Testis (tissue), 3 donors: Measurements from ENCODE around the gene LYSMD2. TPM values are rescaled to one million over a fixed set of nuclear protein-coding genes. Genes with fewer than 3 reads are reported as not detected.
A peak's percentile ranks its signal among the peaks of the same experiment; 100 is the strongest.

ENCODE experiments used
- DNase-seq: peaks from one replicate; pipeline ENCODE4 v3.0.0-alpha.2; 2019
- H3K27ac ChIP-seq, 2 donors: fragments of 200-600 bp; sonication (generic); one replicate each; pipeline ENCODE4 v1.5.1; 2019
- H3K27me3 ChIP-seq: fragments of 200-600 bp; sonication (generic); one replicate; pipeline ENCODE4 v1.5.1; 2019
- H3K36me3 ChIP-seq: fragments of 200-600 bp; sonication (generic); one replicate; pipeline ENCODE4 v1.5.1; 2017; ENCODE audit warnings: low read depth; ENCODE audit errors: missing control alignments
- H3K4me1 ChIP-seq: fragments of 200-600 bp; sonication (generic); one replicate; pipeline ENCODE4 v1.5.1; 2019
- H3K4me3 ChIP-seq, 2 donors: fragments of 200-600 bp; sonication (generic); one replicate each; pipeline ENCODE4 v1.5.1; 2017 to 2019
- H3K9me3 ChIP-seq: fragments of 200-600 bp; sonication (generic); one replicate; pipeline ENCODE4 v1.5.1; 2017
- POLR2A ChIP-seq: fragments of 450-650 bp; IDR thresholded peaks from one replicate; pipeline ENCODE4 v1.6.1; 2017; ENCODE audit warnings: antibody characterized with exemption, mild to moderate bottlenecking, moderate library complexity
- WGBS, 2 donors: methylation state at CpG; one replicate each; pipeline ENCODE4 v1.1.5; 2018; 5-methylcytosine and 5-hydroxymethylcytosine counted together
- intact Hi-C: fragments of 100-400 bp; cut with DNase I; formaldehyde crosslinking; loops from one replicate; pipeline ENCODE4 v1.15.1; 2023; ENCODE audit warnings: low total_unique reads
- polyA plus RNA-seq: library from polyadenylated mRNA; stranded (reverse); fragments of 350-450 nt; fragmentation: Illumina TruSeq; extraction: RNeasy Lipid Tissue Mini Kit (QIAGEN cat#74804); gene quantifications from one replicate; pipeline ENCODE4 v1.2.3, GENCODE V29; 2014; ENCODE audit warnings: low read depth, low replicate concordance; ENCODE audit not compliant: insufficient read depth
- total RNA-seq, 2 donors: library from RNA; depleted of rRNA; stranded (reverse); fragments of >200 nt; gene quantifications; one replicate each; pipeline ENCODE4 v1.2.3, GENCODE V29; 2016
- TF ChIP-seq, protein P1 (sequence below), 3 experiments: fragments of 450-650 bp in 2 of 3; fragments of 200-600 bp in 1 of 3; sonication (generic) in 1 of 3; IDR thresholded peaks; one replicate each; pipeline ENCODE4 v1.5.1; 2016 to 2019; ENCODE audit warnings: antibody characterized with exemption in 3 of 3, mild to moderate bottlenecking in 2 of 3, moderate library complexity in 1 of 3

LYSMD2 gene
- total and polyA plus RNA-seq, 3 donors from 2014 or later: 18.7 to 21.1 (median 19.9) TPM

DNA sequence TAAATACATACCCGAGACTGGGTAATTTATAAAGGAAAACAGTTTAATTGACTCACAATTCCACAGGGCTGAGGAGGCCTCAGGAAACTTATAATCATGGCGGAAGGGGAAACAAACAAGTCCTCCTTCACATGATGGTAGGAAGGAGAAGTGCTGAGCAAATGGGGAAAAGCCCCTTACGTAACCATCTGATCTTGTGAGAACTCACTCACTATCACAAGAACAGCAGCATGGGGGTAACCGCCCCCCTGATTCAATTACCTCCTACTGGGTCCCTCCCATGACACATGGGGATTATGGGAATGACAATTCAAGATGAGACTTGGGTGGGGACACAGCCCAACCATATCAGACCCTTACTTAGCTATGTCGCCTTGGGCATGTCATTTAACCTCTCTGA, 28.4 kb downstream of the LYSMD2 start:
- Histone ChIP-seq H3K27ac (peak overlapping the region in 1 of 2 donors; percentile 60), H3K4me1 (peaks cover 4% of the 10 kb centered on the region), H3K9me3 (no peaks in the 10 kb centered on the region), H3K36me3 (no peaks in the 10 kb centered on the region), H3K27me3 (no peaks in the 10 kb centered on the region), H3K4me3 (peak overlapping the region; percentile 16 to 24)
- intact Hi-C loops: no loop called here
- TF ChIP-seq, protein P1, sequence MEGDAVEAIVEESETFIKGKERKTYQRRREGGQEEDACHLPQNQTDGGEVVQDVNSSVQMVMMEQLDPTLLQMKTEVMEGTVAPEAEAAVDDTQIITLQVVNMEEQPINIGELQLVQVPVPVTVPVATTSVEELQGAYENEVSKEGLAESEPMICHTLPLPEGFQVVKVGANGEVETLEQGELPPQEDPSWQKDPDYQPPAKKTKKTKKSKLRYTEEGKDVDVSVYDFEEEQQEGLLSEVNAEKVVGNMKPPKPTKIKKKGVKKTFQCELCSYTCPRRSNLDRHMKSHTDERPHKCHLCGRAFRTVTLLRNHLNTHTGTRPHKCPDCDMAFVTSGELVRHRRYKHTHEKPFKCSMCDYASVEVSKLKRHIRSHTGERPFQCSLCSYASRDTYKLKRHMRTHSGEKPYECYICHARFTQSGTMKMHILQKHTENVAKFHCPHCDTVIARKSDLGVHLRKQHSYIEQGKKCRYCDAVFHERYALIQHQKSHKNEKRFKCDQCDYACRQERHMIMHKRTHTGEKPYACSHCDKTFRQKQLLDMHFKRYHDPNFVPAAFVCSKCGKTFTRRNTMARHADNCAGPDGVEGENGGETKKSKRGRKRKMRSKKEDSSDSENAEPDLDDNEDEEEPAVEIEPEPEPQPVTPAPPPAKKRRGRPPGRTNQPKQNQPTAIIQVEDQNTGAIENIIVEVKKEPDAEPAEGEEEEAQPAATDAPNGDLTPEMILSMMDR (IDR thresholded peaks at IDR 0.05): no peak
- TF ChIP-seq POLR2A: no peak
- 58 to 74% methylated on average over 5 of the region's 5 CpGs for WGBS, 2 donors
- no peak for DNase-seq

DNA sequence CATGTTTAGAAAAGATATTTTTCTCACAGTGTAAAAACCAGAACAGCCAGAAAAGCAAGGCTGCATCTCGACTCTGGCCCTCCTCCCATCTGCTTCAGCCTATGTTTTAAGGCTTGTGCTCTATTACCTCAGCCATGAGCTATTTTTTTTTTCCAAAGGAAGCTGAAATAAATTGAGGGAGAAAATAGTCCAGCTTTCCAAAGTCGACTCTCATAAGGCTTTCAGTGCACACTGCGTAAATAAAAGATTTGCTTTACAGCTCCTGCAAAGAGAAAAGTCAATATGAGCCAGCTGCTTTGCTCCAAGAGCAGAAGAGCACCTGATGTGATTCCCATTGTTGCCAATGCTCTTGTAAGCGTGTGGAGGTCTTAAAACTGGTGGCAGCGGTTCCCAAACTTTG, 29.4 kb downstream of the LYSMD2 start:
- H3K4me3 ChIP-seq: peak overlapping the region in 1 of 2 donors; percentile 24
- H3K36me3 ChIP-seq: no peaks in the 10 kb centered on the region
- no peak for TF ChIP-seq POLR2A
- TF ChIP-seq, protein P1 (IDR thresholded peaks at IDR 0.05): no peak
- H3K4me1 ChIP-seq: peaks cover 4% of the 10 kb centered on the region
- intact Hi-C loops: no loop called here
- H3K9me3 ChIP-seq: no peaks in the 10 kb centered on the region
- no peaks in the 10 kb centered on the region for H3K27me3 ChIP-seq
- H3K27ac ChIP-seq: no peak overlapping the region
- DNase-seq: no peak
- WGBS, 2 donors: 28 to 37% methylated on average over 5 of the region's 5 CpGs

DNA sequence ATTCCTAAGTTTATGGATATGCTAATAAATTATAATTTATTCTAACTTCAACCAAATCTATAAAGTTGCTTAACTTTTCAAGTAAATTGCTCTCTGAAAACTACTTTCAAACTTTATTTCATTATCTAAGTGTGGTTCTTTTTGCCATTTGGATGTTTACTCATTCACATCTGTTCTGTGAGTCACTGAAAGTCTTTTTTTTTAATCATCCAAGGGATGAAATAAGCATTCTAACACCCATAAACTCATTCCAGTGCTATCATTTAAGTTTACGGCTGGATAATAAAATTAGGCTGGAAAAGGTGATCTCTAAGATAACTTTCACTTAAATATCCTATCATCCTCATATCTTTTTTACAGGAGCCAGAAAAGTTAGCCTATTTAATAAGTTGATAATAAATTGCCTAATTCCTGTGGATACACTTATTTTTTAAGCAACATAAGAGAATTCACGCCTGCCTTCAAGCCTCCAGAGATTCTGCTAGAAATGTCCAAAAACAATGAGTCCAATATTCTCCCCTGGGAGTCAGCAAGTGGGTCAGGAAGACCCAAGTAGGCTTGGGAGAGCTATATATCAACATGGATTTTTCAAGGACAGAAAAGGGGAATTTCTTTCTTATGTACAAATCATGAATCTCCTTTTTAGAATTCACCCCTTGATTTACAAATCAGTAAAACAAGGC, 30.4 kb downstream of the LYSMD2 start:
- no peak for DNase-seq
- no peaks in the 10 kb centered on the region for H3K36me3 ChIP-seq
- no peak overlapping the region for H3K4me3 ChIP-seq
- H3K27me3 ChIP-seq: no peaks in the 10 kb centered on the region
- peaks cover 4% of the 10 kb centered on the region for H3K4me1 ChIP-seq
- WGBS, 2 donors: 61 to 68% methylated on average over 2 of the region's 2 CpGs
- no peak overlapping the region for H3K27ac ChIP-seq
- H3K9me3 ChIP-seq: no peaks in the 10 kb centered on the region
- intact Hi-C loops: no loop called here
- TF ChIP-seq, protein P1 (IDR thresholded peaks at IDR 0.05): no peak
- no peak for TF ChIP-seq POLR2A

DNA sequence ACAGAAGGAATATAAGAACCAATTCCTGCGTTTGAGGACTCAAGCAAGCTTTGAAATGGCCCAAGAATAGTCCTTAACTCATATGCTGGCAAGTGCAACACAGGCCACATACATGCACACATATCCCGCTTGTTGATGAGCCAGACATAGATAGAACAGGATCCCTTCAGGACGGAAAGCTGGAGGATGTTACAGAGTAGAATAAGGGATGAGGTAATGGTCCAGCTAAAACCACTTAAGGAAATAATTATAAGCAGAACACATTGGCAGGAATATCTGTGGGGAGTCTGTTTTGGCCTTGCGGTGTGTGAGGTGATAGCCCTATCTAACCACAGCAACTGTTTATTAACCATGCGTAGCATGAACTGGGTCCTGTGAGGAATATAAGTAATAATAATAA, 31.2 kb downstream of the LYSMD2 start:
- TF ChIP-seq, protein P1 (IDR thresholded peaks at IDR 0.05): no peak
- TF ChIP-seq POLR2A: no peak
- H3K36me3 ChIP-seq: no peaks in the 10 kb centered on the region
- peaks cover 4% of the 10 kb centered on the region for H3K4me1 ChIP-seq
- H3K27me3 ChIP-seq: no peaks in the 10 kb centered on the region
- intact Hi-C loops: no loop called here
- no peak overlapping the region for H3K4me3 ChIP-seq
- DNase-seq: no peak
- H3K27ac ChIP-seq: no peak overlapping the region
- H3K9me3 ChIP-seq: no peaks in the 10 kb centered on the region
- 64 to 75% methylated on average over 5 of the region's 5 CpGs for WGBS, 2 donors

DNA sequence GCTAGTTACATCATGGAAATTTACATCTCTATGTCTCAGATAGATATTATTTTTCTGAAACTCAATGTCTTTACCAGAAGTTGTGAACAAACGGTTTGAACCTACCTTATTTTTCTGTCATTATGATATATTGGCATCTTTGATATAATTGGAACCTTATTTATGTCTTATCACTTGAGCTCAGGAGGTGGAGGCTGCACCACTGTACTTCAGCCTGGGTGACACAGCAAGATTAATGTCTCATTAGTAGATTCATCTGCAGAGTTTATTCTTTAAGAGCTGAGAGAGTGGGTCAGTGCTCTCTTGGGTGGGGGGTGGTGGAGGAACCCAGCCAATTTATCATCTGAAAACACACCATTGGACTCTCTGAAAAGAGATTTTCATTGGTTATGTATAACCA, 34.7 kb downstream of the LYSMD2 start:
- DNase-seq: no peak
- Histone ChIP-seq H3K36me3 (no peaks in the 10 kb centered on the region), H3K27me3 (no peaks in the 10 kb centered on the region), H3K27ac (no peak overlapping the region), H3K4me3 (no peak overlapping the region), H3K9me3 (no peaks in the 10 kb centered on the region), H3K4me1 (peaks cover 4% of the 10 kb centered on the region)
- intact Hi-C loops: no loop called here
- 51 to 57% methylated on average over 1 of the region's 1 CpG for WGBS, 2 donors
- TF ChIP-seq, protein P1 (IDR thresholded peaks at IDR 0.05): no peak
- no peak for TF ChIP-seq POLR2A
